Activated CD8-positive, alpha-beta T cell treated with anti-CD3 and anti-CD28 coated beads for 36 hours (primary cell): ENCODE data around the gene OR2T3. TPM values are rescaled to one million over a fixed set of nuclear protein-coding genes. Genes with fewer than 3 reads are reported as not detected.
"Not testable (repeated sequence)": the region's sequence is repeated elsewhere in the genome, so short reads cannot be mapped to it uniquely, and the experiment has no call there.

Experiments used
- ATAC-seq: fragments of 200-7000 bp; cut with Tn5 transposase; one replicate; pipeline ENCODE4 v1.10.0; 2021; ENCODE audit warnings: mild to moderate bottlenecking, moderate library complexity
- CTCF ChIA-PET: fragments of 350-600 bp; sonication (Branson Sonifier 250); formaldehyde crosslinking; loops from one replicate; lab custom pipeline; 2021; ENCODE audit warnings: antibody characterized with exemption; lab: Charles Lee
- POLR2A ChIA-PET: fragments of 350-600 bp; sonication (Branson Sonifier 250); formaldehyde crosslinking; loops from one replicate; lab custom pipeline; 2021; ENCODE audit warnings: antibody characterized with exemption; lab: Charles Lee
- DNase-seq: peaks from one replicate; pipeline ENCODE4 v3.0.0-alpha.2; 2020
- H3K27ac Mint-ChIP-seq: one replicate; pipeline ENCODE4 v1.8.0; 2021; ENCODE audit warnings: mild to moderate bottlenecking, mixed read lengths
- H3K27me3 Mint-ChIP-seq: one replicate; pipeline ENCODE4 v1.8.0; 2021; ENCODE audit warnings: mixed read lengths
- H3K36me3 Mint-ChIP-seq: one replicate; pipeline ENCODE4 v1.8.0; 2021; ENCODE audit warnings: low read depth, mixed read lengths
- H3K4me1 Mint-ChIP-seq: one replicate; pipeline ENCODE4 v1.8.0; 2021; ENCODE audit warnings: low read depth, mixed read lengths
- H3K4me3 Mint-ChIP-seq: one replicate; pipeline ENCODE4 v1.8.0; 2021; ENCODE audit warnings: mild to moderate bottlenecking, moderate library complexity, mixed read lengths
- H3K9me3 Mint-ChIP-seq: one replicate; pipeline ENCODE4 v1.8.0; 2021; ENCODE audit warnings: mixed read lengths
- intact Hi-C: fragments of 100-400 bp; cut with micrococcal nuclease; formaldehyde crosslinking; loops from one replicate; pipeline ENCODE4 v1.10.0; 2022
- total RNA-seq, 2 experiments: library from RNA; stranded (reverse); gene quantifications; one replicate each; pipeline ENCODE4 v1.2.3, GENCODE V29; 2021
- TF ChIP-seq, protein P1 (sequence below): fragments of 200-600 bp; IDR thresholded peaks from one replicate; pipeline ENCODE4 v1.8.0; 2022; ENCODE audit warnings: antibody characterized with exemption, mild to moderate bottlenecking

Gene OR2T3
- total RNA-seq, 2 experiments from 2014 or later: not detected

DNA sequence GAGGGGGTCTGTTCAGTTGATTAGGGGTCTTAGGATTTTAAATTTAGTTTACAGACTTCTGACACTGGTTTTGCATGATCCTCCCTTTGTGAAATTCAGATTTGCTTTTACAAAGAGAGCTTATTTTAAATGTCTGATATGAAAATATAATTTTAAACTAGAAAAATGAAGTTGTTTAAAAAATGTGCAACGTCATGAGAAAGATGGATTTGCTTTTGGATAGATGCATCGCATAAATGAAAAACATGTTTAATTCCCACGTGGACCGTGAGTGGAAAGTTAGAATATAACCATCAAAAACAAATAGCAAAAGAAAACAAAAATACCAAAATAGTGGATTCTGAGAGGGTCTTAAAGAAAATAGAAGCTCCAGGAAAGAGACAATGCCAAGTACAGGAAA, 2.0 kb upstream of the OR2T3 start:
- ChIA-PET POLR2A (no interaction called here), CTCF (no interaction called here)
- H3K4me3 Mint-ChIP-seq: no peak overlapping the region
- ATAC-seq (no peak), DNase-seq (no peak)
- H3K9me3 Mint-ChIP-seq: peaks cover 8% of the 10 kb centered on the region
- TF ChIP-seq, protein P1, sequence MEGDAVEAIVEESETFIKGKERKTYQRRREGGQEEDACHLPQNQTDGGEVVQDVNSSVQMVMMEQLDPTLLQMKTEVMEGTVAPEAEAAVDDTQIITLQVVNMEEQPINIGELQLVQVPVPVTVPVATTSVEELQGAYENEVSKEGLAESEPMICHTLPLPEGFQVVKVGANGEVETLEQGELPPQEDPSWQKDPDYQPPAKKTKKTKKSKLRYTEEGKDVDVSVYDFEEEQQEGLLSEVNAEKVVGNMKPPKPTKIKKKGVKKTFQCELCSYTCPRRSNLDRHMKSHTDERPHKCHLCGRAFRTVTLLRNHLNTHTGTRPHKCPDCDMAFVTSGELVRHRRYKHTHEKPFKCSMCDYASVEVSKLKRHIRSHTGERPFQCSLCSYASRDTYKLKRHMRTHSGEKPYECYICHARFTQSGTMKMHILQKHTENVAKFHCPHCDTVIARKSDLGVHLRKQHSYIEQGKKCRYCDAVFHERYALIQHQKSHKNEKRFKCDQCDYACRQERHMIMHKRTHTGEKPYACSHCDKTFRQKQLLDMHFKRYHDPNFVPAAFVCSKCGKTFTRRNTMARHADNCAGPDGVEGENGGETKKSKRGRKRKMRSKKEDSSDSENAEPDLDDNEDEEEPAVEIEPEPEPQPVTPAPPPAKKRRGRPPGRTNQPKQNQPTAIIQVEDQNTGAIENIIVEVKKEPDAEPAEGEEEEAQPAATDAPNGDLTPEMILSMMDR: no peak
- no peak overlapping the region for H3K27ac Mint-ChIP-seq
- no peaks in the 10 kb centered on the region for H3K4me1 Mint-ChIP-seq
- intact Hi-C loops: no loop called here
- peaks cover 7% of the 10 kb centered on the region for H3K36me3 Mint-ChIP-seq
- H3K27me3 Mint-ChIP-seq: no peaks in the 10 kb centered on the region

DNA sequence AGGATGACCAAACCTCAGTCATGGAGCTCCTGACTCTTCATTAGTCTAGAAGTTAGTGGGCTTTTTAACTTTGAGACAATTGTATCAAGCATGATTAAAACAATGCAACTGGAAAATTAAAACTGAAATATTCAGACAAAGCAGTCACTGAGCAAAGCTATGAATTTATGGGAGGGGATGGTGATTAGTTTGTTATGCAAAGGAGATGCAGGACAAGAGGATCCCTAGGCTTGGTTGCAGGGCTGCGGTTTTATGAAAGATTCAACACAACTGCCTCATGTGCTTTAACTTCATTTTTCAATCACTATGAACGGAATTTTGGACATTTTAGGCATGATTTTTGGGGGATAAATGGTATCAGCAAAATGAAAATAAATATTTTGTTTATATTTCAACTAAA, 1.0 kb upstream of the OR2T3 start:
- CTCF ChIA-PET, H3K36me3 Mint-ChIP-seq, ATAC-seq, POLR2A ChIA-PET, H3K9me3 Mint-ChIP-seq, H3K27me3 Mint-ChIP-seq, H3K4me1 Mint-ChIP-seq, DNase-seq, H3K27ac Mint-ChIP-seq, intact Hi-C loops, H3K4me3 Mint-ChIP-seq: not testable (repeated sequence)

DNA sequence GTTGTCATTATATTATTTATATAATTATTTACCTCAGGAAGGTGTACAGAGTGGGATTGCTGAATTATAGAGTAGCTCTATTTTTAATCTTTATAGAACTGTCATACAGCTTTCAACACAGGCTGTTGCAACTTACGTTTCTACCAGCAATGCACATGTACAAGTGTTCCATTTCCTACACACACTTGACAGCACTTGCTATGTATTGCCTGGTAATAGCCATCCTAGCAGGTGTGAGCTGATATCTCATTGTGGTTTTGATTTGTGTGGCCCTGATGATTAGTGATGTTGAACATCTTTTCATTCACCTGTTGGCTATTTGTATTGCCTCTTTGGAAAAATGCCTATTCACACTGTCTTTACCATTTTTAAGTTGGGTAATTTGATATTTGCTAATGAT, 2.5 kb downstream of the OR2T3 start:
- CTCF ChIA-PET, H3K9me3 Mint-ChIP-seq, H3K27ac Mint-ChIP-seq, DNase-seq, H3K27me3 Mint-ChIP-seq, ATAC-seq, POLR2A ChIA-PET, H3K36me3 Mint-ChIP-seq, H3K4me3 Mint-ChIP-seq, H3K4me1 Mint-ChIP-seq, intact Hi-C loops: not testable (repeated sequence)

DNA sequence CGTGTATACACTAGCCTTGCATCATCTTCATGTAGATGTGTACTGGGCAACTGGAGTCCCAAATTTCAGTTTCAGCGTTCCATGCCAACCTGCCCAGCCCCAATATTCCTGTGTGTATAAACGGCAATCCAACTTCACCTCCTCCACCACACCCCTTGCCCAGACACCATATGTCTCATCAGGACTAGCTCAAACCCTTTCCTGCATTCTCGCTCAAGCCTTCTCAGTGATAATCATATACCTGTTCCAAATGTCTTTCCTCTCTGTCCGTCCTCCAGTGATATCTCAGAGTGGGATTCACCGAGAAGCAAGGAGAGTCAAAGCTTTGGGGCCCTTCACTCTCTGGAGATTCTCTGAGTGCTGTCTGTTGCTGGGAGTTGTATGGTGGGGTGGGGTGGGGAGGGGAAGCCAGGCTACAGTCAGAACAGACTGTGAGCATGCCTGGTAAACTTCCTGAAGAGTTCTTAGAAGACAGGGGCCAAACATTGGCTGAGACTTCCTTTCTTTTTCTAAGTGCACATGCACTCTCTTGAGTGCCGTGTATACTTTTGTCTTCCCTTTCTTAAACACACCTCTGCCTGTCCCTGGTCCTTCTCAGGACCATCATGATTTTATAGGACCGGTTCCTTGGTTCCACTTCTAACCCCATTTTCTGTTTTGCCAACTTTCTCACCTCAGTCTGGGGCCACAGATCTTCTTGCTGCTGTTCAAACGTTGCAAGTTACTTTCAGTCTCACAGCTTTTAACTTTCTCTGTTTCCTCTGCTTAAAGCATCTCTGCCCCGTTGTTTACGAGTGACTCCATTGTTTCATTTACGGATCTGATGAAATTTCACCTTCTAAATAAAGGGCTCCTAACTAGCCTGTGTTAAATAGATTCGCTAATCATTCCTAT, 8.8 kb downstream of the OR2T3 start:
- POLR2A ChIA-PET, H3K4me1 Mint-ChIP-seq, intact Hi-C loops, CTCF ChIA-PET, H3K27me3 Mint-ChIP-seq, H3K9me3 Mint-ChIP-seq, H3K36me3 Mint-ChIP-seq: not testable (repeated sequence)
- DNase-seq (peak; percentile 33), ATAC-seq (peak; percentile 87)
- Mint-ChIP-seq H3K27ac (peak overlapping the region; percentile 89), H3K4me3 (peak overlapping the region; percentile 74)

DNA sequence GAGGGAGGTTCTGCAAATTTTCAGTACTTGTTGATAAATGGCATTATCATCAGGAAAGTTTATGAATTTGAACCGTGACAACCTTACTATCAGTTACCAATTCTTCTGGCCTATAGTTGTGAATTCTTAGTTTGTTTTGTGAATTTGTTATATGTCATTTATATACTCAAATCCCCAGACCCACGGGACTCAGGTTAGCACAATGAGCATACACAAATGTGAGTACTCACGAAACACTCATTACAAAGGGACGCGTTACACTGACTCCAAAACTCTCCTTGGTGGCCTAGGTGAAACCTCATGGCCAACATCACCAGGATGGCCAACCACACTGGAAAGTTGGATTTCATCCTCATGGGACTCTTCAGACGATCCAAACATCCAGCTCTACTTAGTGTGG, 15.1 kb downstream of the OR2T3 start, which contains the start of gene OR2T5:
Gene OR2T5 (plus strand): TSS at position 301 of the 400 bp plus-strand sequence. CDS start 0 bp downstream, at position 301.
- CTCF ChIA-PET, H3K27me3 Mint-ChIP-seq, H3K4me1 Mint-ChIP-seq, H3K27ac Mint-ChIP-seq, ATAC-seq, H3K36me3 Mint-ChIP-seq, POLR2A ChIA-PET, DNase-seq, intact Hi-C loops, H3K4me3 Mint-ChIP-seq, H3K9me3 Mint-ChIP-seq: not testable (repeated sequence)

DNA sequence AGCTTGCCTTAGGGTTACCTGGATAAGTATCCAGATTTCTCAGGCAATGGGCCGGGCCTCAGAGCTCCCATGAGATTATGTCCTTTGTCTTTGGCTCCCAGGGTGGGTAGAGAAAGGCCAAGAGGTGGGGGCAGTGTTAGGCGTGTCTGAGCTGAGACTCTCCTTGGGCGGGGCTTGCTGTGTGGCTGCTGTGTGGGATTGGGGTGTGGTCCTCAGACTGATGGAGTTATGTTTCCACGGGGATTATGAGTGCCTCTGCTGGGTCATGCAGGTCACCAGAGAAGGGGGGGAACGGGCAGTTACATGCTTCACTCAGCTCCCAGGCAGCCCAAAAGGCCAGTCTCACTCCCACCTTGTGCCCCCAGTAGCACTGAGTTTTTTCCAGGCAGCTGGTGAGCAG, 23.5 kb downstream of the OR2T3 start:
- H3K36me3 Mint-ChIP-seq, intact Hi-C loops, H3K4me1 Mint-ChIP-seq, H3K27me3 Mint-ChIP-seq, H3K9me3 Mint-ChIP-seq, ATAC-seq, H3K4me3 Mint-ChIP-seq, POLR2A ChIA-PET, H3K27ac Mint-ChIP-seq, DNase-seq, CTCF ChIA-PET: not testable (repeated sequence)

DNA sequence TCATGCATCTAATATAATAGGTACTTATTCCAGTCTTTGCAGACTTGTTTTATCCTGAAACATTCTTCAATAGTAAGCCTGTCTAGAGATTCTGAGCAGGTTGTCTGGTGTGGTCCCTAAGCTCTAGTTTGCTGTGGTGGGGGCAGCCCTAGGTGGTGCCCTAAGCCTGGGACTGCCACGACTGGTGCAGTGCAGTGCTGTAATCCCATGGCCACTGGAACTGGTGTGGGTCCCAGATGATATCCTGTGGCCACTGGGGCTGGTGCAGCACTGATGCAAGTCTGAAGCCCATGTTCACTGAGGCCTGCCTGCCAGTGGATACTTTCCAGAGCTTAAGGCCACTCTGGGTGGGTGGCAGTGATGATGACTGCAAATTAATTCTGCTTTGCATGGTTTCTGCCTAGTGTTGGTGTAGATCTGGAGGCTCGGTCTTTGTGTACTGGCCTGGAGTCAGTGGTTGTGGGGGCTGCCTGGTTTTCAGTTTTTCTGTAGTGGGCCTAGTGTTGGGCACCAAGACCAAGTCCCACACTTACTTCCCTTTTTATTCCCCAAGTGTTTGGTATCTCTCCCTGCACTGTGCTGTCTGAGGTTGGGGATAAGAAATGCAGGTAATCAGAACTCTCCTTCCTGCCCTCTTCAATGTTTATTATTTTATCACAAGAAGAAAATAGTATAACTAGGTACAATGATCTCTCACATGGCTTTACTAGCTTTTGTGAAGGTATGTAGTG, 27.3 kb downstream of the OR2T3 start:
- DNase-seq, CTCF ChIA-PET, H3K36me3 Mint-ChIP-seq, ATAC-seq, H3K27ac Mint-ChIP-seq, H3K4me3 Mint-ChIP-seq, H3K4me1 Mint-ChIP-seq, intact Hi-C loops, H3K27me3 Mint-ChIP-seq, H3K9me3 Mint-ChIP-seq, POLR2A ChIA-PET: not testable (repeated sequence)

DNA sequence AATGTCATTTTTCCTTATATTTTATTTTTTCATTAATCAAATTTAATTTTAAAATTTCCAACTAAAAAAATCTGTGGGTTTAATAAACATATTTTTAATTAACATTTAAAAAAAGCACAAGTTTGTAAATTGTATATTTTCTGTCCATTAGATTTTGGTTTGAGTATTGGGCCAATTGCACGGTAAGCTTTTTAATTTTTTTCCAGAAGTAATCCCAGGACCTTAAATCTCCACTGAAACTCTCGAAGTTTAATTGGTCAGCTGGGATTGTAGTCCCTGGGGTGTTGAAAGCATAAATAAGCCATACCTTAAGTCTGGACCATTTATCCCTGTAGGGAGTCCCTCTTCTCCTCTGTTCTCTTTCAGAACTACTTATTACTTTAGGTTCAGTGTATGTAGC, 34.6 kb downstream of the OR2T3 start, which contains the start of gene OR2G6:
Gene OR2G6 (plus strand): TSS at position 301 of the 400 bp plus-strand sequence. CDS start 13,574 bp downstream, outside the sequence.
- H3K9me3 Mint-ChIP-seq, POLR2A ChIA-PET, ATAC-seq, H3K27ac Mint-ChIP-seq, H3K4me1 Mint-ChIP-seq, CTCF ChIA-PET, H3K27me3 Mint-ChIP-seq, H3K4me3 Mint-ChIP-seq, DNase-seq, intact Hi-C loops, H3K36me3 Mint-ChIP-seq: not testable (repeated sequence)

DNA sequence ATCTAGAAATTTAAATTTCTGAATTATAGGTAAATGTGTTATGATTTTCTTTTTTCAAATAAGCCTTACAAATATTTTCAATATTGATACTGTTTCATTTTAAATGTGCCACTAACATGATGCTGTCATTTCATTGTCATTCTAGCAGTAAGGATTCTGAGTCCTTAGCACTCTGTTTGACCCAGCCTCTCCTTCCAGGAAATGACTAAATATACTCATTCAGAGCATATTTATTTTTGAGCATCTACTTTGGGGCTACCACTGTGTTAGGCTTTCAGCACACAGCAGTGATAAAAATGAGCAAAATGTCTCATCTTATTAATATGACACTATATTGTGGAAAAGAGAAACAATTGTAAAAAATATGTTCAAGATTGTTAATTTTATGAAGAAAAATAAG, 37.1 kb downstream of the OR2T3 start:
- DNase-seq, H3K4me1 Mint-ChIP-seq, H3K27me3 Mint-ChIP-seq, H3K36me3 Mint-ChIP-seq, H3K9me3 Mint-ChIP-seq, CTCF ChIA-PET, POLR2A ChIA-PET, intact Hi-C loops, H3K4me3 Mint-ChIP-seq, H3K27ac Mint-ChIP-seq: not testable (repeated sequence)
- peak; percentile 24 for ATAC-seq
